Kidney epithelial cell (primary cell): Measurements from ENCODE around the gene CLPX. TPM values are rescaled to one million over a fixed set of nuclear protein-coding genes. Genes with fewer than 3 reads are reported as not detected.

Source experiments
- DNase-seq: peaks from one replicate; pipeline ENCODE4 v3.0.0-alpha.2; 2010; ENCODE audit warnings: low read depth
- H3K27me3 ChIP-seq: 2 replicates; pipeline ENCODE4 v1.6.0; 2011; ENCODE audit warnings: low read length; ENCODE audit not compliant: control insufficient read depth, insufficient read depth
- H3K36me3 ChIP-seq: 2 replicates; pipeline ENCODE4 v1.5.1; 2011; ENCODE audit warnings: low read length; ENCODE audit not compliant: control insufficient read depth, insufficient read depth
- H3K4me3 ChIP-seq: 2 replicates; pipeline ENCODE4 v1.5.1; 2011; ENCODE audit warnings: low read depth, mild to moderate bottlenecking, control low read depth, low read length
- CTCF ChIP-seq: IDR thresholded peaks from 2 replicates; pipeline ENCODE4 v1.5.1; 2011; ENCODE audit warnings: mild to moderate bottlenecking, moderate library complexity, low read length, control low read depth, inconsistent platforms; ENCODE audit not compliant: insufficient read depth, poor library complexity, severe bottlenecking
- total RNA-seq: library from RNA; depleted of rRNA; stranded (reverse); fragments of >200 nt; gene quantifications from 2 replicates; pipeline ENCODE4 v1.2.3, GENCODE V29; 2015

Gene CLPX
- total RNA-seq, 1 donor from 2014 or later, result 29.6 TPM

GRCh38 chr15:65209701-65210643 is 24.8 kb upstream of the CLPX start:
- DNase-seq, result no peak
- no peaks in the 10 kb centered on the region for H3K36me3 ChIP-seq
- no peak overlapping the region for H3K4me3 ChIP-seq
- TF ChIP-seq CTCF, result no peak
- no peaks in the 10 kb centered on the region for H3K27me3 ChIP-seq

- no peaks in the 10 kb centered on the region for H3K27me3 ChIP-seq
- H3K36me3 ChIP-seq, result no peaks in the 10 kb centered on the region
- no peak overlapping the region for H3K4me3 ChIP-seq
- no peak for DNase-seq
- no peak for TF ChIP-seq CTCF
Observed at GRCh38 chr15:65208647-65209046, 23.5 kb upstream of the CLPX start.

GRCh38 chr15:65207280-65207840 is 22.2 kb upstream of the CLPX start:
- Histone ChIP-seq H3K4me3 (no peak overlapping the region), H3K36me3 (no peaks in the 10 kb centered on the region), H3K27me3 (no peaks in the 10 kb centered on the region)
- DNase-seq, result no peak
- TF ChIP-seq CTCF, result no peak

GRCh38 chr15:65206750-65207149 is 21.6 kb upstream of the CLPX start:
- no peak overlapping the region for H3K4me3 ChIP-seq
- no peak for DNase-seq
- TF ChIP-seq CTCF, result no peak
- H3K27me3 ChIP-seq, result no peaks in the 10 kb centered on the region
- no peaks in the 10 kb centered on the region for H3K36me3 ChIP-seq

- H3K4me3 ChIP-seq, result no peak overlapping the region
- H3K36me3 ChIP-seq, result no peaks in the 10 kb centered on the region
- no peaks in the 10 kb centered on the region for H3K27me3 ChIP-seq
- DNase-seq, result no peak
- TF ChIP-seq CTCF, result no peak
Observed at GRCh38 chr15:65204931-65205660, 20.0 kb upstream of the CLPX start.
